ENCODE measurements around the gene ZFAND5. TPM values are rescaled to one million over a fixed set of nuclear protein-coding genes. Genes with fewer than 3 reads are reported as not detected.

The ZFAND5 gene
- total RNA-seq, 2 experiments from 2014 or later: 72.0 to 88.2 TPM

- H3K27ac Mint-ChIP-seq: no peak overlapping the region
- ATAC-seq (no peak), DNase-seq (no peak)
- no peak overlapping the region for H3K4me3 Mint-ChIP-seq
- no peaks in the 10 kb centered on the region for H3K9me3 Mint-ChIP-seq (ENCODE audit: low read depth)
- no peaks in the 10 kb centered on the region for H3K36me3 Mint-ChIP-seq (ENCODE audit: low read depth)
- POLR2A ChIA-PET: no interaction called here
- no peaks in the 10 kb centered on the region for H3K27me3 Mint-ChIP-seq
- CTCF ChIA-PET: no interaction called here
- H3K4me1 Mint-ChIP-seq: peaks cover 10% of the 10 kb centered on the region
- intact Hi-C loops (cut with DNase I, micrococcal nuclease): loop anchor here in 1 of 2 experiments (5.0 kb wide), 1 partner anchor 246 kb away; no protein-coding TSS in a partner anchor
Measured at GRCh38 chr9:72346333-72346732, 18.7 kb downstream of the ZFAND5 start.

GRCh38 chr9:72338631-72339030 is 26.4 kb downstream of the ZFAND5 start:
- Mint-ChIP-seq H3K4me3 (no peak overlapping the region), H3K27ac (no peak overlapping the region), H3K4me1 (no peaks in the 10 kb centered on the region), H3K9me3 (ENCODE audit: low read depth) (no peaks in the 10 kb centered on the region), H3K27me3 (no peaks in the 10 kb centered on the region), H3K36me3 (ENCODE audit: low read depth) (no peaks in the 10 kb centered on the region)
- intact Hi-C loops (cut with DNase I, micrococcal nuclease): no loop called here
- DNase-seq (no peak), ATAC-seq (no peak)
- POLR2A ChIA-PET: no interaction called here
- CTCF ChIA-PET: no interaction called here

- no peak for ATAC-seq
- no peak for DNase-seq
- Mint-ChIP-seq H3K4me1 (no peaks in the 10 kb centered on the region), H3K27me3 (no peaks in the 10 kb centered on the region), H3K9me3 (ENCODE audit: low read depth) (no peaks in the 10 kb centered on the region), H3K4me3 (no peak overlapping the region), H3K36me3 (ENCODE audit: low read depth) (no peaks in the 10 kb centered on the region), H3K27ac (no peak overlapping the region)
- ChIA-PET POLR2A (interaction anchor here (0.6 kb wide), 2 partner anchors 71 to 147 kb away, joined by 3 to 4 read pairs; no protein-coding TSS in a partner anchor), CTCF (interaction anchor here (0.5 kb wide), 1 partner anchor 622 kb away, joined by 4 read pairs; no protein-coding TSS in a partner anchor)
- intact Hi-C loops (cut with DNase I, micrococcal nuclease): no loop called here
Measured at GRCh38 chr9:72337286-72337685, 27.7 kb downstream of the ZFAND5 start.

- no peaks in the 10 kb centered on the region for H3K4me1 Mint-ChIP-seq
- CTCF ChIA-PET: no interaction called here
Measured at GRCh38 chr9:72334658-72335337, 30.2 kb downstream of the ZFAND5 start.

GRCh38 chr9:72333709-72334108 is 31.3 kb downstream of the ZFAND5 start:
- DNase-seq: peak; percentile 25

More at GRCh38 chr9:72334658-72335337, 30.2 kb downstream of the ZFAND5 start:
- no peaks in the 10 kb centered on the region for H3K9me3 Mint-ChIP-seq (ENCODE audit: low read depth)
- no peak for DNase-seq
- H3K36me3 Mint-ChIP-seq (ENCODE audit: low read depth): no peaks in the 10 kb centered on the region
- intact Hi-C loops (cut with DNase I, micrococcal nuclease): no loop called here
- no peak overlapping the region for H3K27ac Mint-ChIP-seq
- no peak for ATAC-seq
- H3K27me3 Mint-ChIP-seq: peaks cover 1% of the 10 kb centered on the region
- POLR2A ChIA-PET: no interaction called here
- no peak overlapping the region for H3K4me3 Mint-ChIP-seq

GRCh38 chr9:72333197-72333596 is 31.8 kb downstream of the ZFAND5 start:
- intact Hi-C loops (cut with DNase I, micrococcal nuclease): no loop called here
- Mint-ChIP-seq H3K27ac (no peak overlapping the region), H3K4me1 (no peaks in the 10 kb centered on the region), H3K4me3 (no peak overlapping the region), H3K27me3 (peaks cover 1% of the 10 kb centered on the region), H3K9me3 (ENCODE audit: low read depth) (no peaks in the 10 kb centered on the region), H3K36me3 (ENCODE audit: low read depth) (no peaks in the 10 kb centered on the region)
- DNase-seq (no peak), ATAC-seq (no peak)
- CTCF ChIA-PET: interaction anchor here (0.6 kb wide), 1 partner anchor 262 kb away, joined by 3 read pairs; no protein-coding TSS in a partner anchor
- POLR2A ChIA-PET: no interaction called here

More at GRCh38 chr9:72333709-72334108, 31.3 kb downstream of the ZFAND5 start:
- H3K4me3 Mint-ChIP-seq: no peak overlapping the region
- no peaks in the 10 kb centered on the region for H3K9me3 Mint-ChIP-seq (ENCODE audit: low read depth)
- peaks cover 1% of the 10 kb centered on the region for H3K27me3 Mint-ChIP-seq
- POLR2A ChIA-PET: no interaction called here
- H3K36me3 Mint-ChIP-seq (ENCODE audit: low read depth): no peaks in the 10 kb centered on the region
- H3K27ac Mint-ChIP-seq: no peak overlapping the region
- no peaks in the 10 kb centered on the region for H3K4me1 Mint-ChIP-seq
- no peak for ATAC-seq
- intact Hi-C loops (cut with DNase I, micrococcal nuclease): no loop called here
- CTCF ChIA-PET: interaction anchor here (0.6 kb wide), 1 partner anchor 262 kb away, joined by 3 read pairs; no protein-coding TSS in a partner anchor

- intact Hi-C loops (cut with DNase I, micrococcal nuclease): no loop called here
- Mint-ChIP-seq H3K27ac (no peak overlapping the region), H3K9me3 (ENCODE audit: low read depth) (no peaks in the 10 kb centered on the region), H3K4me1 (no peaks in the 10 kb centered on the region), H3K27me3 (peaks cover 1% of the 10 kb centered on the region), H3K36me3 (ENCODE audit: low read depth) (no peaks in the 10 kb centered on the region), H3K4me3 (no peak overlapping the region)
- no peak for ATAC-seq
- ChIA-PET CTCF (no interaction called here), POLR2A (no interaction called here)
- DNase-seq: no peak
Measured at GRCh38 chr9:72332351-72332750, 32.7 kb downstream of the ZFAND5 start.

GRCh38 chr9:72327631-72328030 is 37.4 kb downstream of the ZFAND5 start:
- Mint-ChIP-seq H3K4me1 (no peaks in the 10 kb centered on the region), H3K9me3 (ENCODE audit: low read depth) (no peaks in the 10 kb centered on the region), H3K27me3 (peaks cover 3% of the 10 kb centered on the region), H3K4me3 (no peak overlapping the region), H3K27ac (no peak overlapping the region), H3K36me3 (ENCODE audit: low read depth) (no peaks in the 10 kb centered on the region)
- ATAC-seq: no peak
- intact Hi-C loops (cut with DNase I, micrococcal nuclease): no loop called here
- POLR2A ChIA-PET: no interaction called here
- CTCF ChIA-PET: interaction anchor here (0.6 to 1.4 kb wide), 2 partner anchors 47 to 209 kb away, joined by 3 to 4 read pairs; no protein-coding TSS in a partner anchor
- no peak for DNase-seq

- no peaks in the 10 kb centered on the region for H3K9me3 Mint-ChIP-seq (ENCODE audit: low read depth)
- H3K27ac Mint-ChIP-seq: no peak overlapping the region
- H3K4me3 Mint-ChIP-seq: no peak overlapping the region
- H3K27me3 Mint-ChIP-seq: peaks cover 3% of the 10 kb centered on the region
- H3K36me3 Mint-ChIP-seq (ENCODE audit: low read depth): no peaks in the 10 kb centered on the region
- ChIA-PET POLR2A (no interaction called here), CTCF (interaction anchor here (1.4 kb wide), 1 partner anchor 46 kb away, joined by 4 read pairs; no protein-coding TSS in a partner anchor)
- intact Hi-C loops (cut with DNase I, micrococcal nuclease): no loop called here
- ATAC-seq: no peak
- no peak for DNase-seq
- no peaks in the 10 kb centered on the region for H3K4me1 Mint-ChIP-seq
Measured at GRCh38 chr9:72326641-72327040, 38.4 kb downstream of the ZFAND5 start.

GRCh38 chr9:72324974-72325373 is 40.0 kb downstream of the ZFAND5 start:
- ATAC-seq (no peak), DNase-seq (no peak)

GRCh38 chr9:72322678-72323077 is 42.3 kb downstream of the ZFAND5 start:
- no peak for ATAC-seq
- H3K27ac Mint-ChIP-seq: no peak overlapping the region
- no peaks in the 10 kb centered on the region for H3K9me3 Mint-ChIP-seq (ENCODE audit: low read depth)
- no peaks in the 10 kb centered on the region for H3K4me1 Mint-ChIP-seq
- CTCF ChIA-PET: no interaction called here
- intact Hi-C loops (cut with DNase I, micrococcal nuclease): no loop called here
- no peak overlapping the region for H3K4me3 Mint-ChIP-seq
- DNase-seq: no peak
- no peaks in the 10 kb centered on the region for H3K36me3 Mint-ChIP-seq (ENCODE audit: low read depth)
- POLR2A ChIA-PET: no interaction called here
- peaks cover 2% of the 10 kb centered on the region for H3K27me3 Mint-ChIP-seq

More at GRCh38 chr9:72324974-72325373, 40.0 kb downstream of the ZFAND5 start:
- Mint-ChIP-seq H3K36me3 (ENCODE audit: low read depth) (no peaks in the 10 kb centered on the region), H3K27ac (no peak overlapping the region), H3K4me3 (no peak overlapping the region), H3K27me3 (peaks cover 2% of the 10 kb centered on the region), H3K4me1 (no peaks in the 10 kb centered on the region), H3K9me3 (ENCODE audit: low read depth) (no peaks in the 10 kb centered on the region)
- intact Hi-C loops (cut with DNase I, micrococcal nuclease): no loop called here
- POLR2A ChIA-PET: no interaction called here
- CTCF ChIA-PET: interaction anchor here (0.6 to 1.2 kb wide), 5 partner anchors 10 to 1391 kb away, joined by 3 to 6 read pairs (median 3); no protein-coding TSS in a partner anchor

- CTCF ChIA-PET: no interaction called here
- ATAC-seq (no peak), DNase-seq (no peak)
- intact Hi-C loops (cut with DNase I, micrococcal nuclease): no loop called here
- H3K4me3 Mint-ChIP-seq: no peak overlapping the region
- peaks cover 2% of the 10 kb centered on the region for H3K27me3 Mint-ChIP-seq
- no peaks in the 10 kb centered on the region for H3K36me3 Mint-ChIP-seq (ENCODE audit: low read depth)
- POLR2A ChIA-PET: no interaction called here
- no peak overlapping the region for H3K27ac Mint-ChIP-seq
- no peaks in the 10 kb centered on the region for H3K9me3 Mint-ChIP-seq (ENCODE audit: low read depth)
- no peaks in the 10 kb centered on the region for H3K4me1 Mint-ChIP-seq
Measured at GRCh38 chr9:72322259-72322658, 42.7 kb downstream of the ZFAND5 start.

Data from activated CD4-positive, alpha-beta T cell treated with anti-CD3 and anti-CD28 coated beads for 36 hours (primary cell).